Keratinocyte (primary cell): Measurements from ENCODE around the gene OR4K2. TPM values are rescaled to one million over a fixed set of nuclear protein-coding genes. Genes with fewer than 3 reads are reported as not detected.
"Not testable (repeated sequence)": the region's sequence is repeated elsewhere in the genome, so short reads cannot be mapped to it uniquely, and the experiment has no call there.

Source experiments
- DNase-seq: peaks from one replicate; pipeline ENCODE4 v3.0.0-alpha.2; 2011; ENCODE audit warnings: low read depth, missing footprints, low spot score
- FAIRE-seq: peaks from 2 replicates; lab custom pipeline; 2011; peaks lifted over from hg19 to GRCh38; lab: Jason Lieb, UNC
- H2AFZ ChIP-seq: 2 replicates; pipeline ENCODE4 v1.6.0; 2012; ENCODE audit warnings: low read length, control low read depth, inconsistent platforms; ENCODE audit not compliant: control insufficient read depth
- H3K27ac ChIP-seq: 2 replicates; pipeline ENCODE4 v1.5.1; 2011; ENCODE audit warnings: low read length; ENCODE audit not compliant: control insufficient read depth, insufficient read depth
- H3K27me3 ChIP-seq: 3 replicates; pipeline ENCODE4 v1.6.0; 2011; ENCODE audit warnings: low read length; ENCODE audit not compliant: control insufficient read depth, insufficient read depth; ENCODE audit errors: extremely low read depth
- H3K36me3 ChIP-seq, 2 experiments: 2 replicates in 1 of 2; 3 replicates in 1 of 2; pipeline ENCODE4 v1.5.1; 2011; ENCODE audit warnings: low read length in 2 of 2, mild to moderate bottlenecking in 1 of 2; ENCODE audit not compliant: control insufficient read depth in 2 of 2, insufficient read depth in 2 of 2; ENCODE audit errors: extremely low read depth in 1 of 2
- H3K4me1 ChIP-seq: 3 replicates; pipeline ENCODE4 v1.5.1; 2011; ENCODE audit warnings: low read length; ENCODE audit not compliant: control insufficient read depth, insufficient read depth; ENCODE audit errors: extremely low read depth
- H3K4me2 ChIP-seq: 3 replicates; pipeline ENCODE4 v1.6.0; 2011; ENCODE audit warnings: low read depth, low read length; ENCODE audit not compliant: control insufficient read depth, insufficient read depth; ENCODE audit errors: extremely low read depth
- H3K4me3 ChIP-seq, 3 experiments: fragments of 200-600 bp in 1 of 3; sonication (generic) in 1 of 3; 2 replicates in 2 of 3; 3 replicates in 1 of 3; pipeline ENCODE4 v1.5.1; 2011 to 2016; ENCODE audit warnings: low read length in 3 of 3, mild to moderate bottlenecking in 3 of 3, control low read depth in 2 of 3, inconsistent platforms in 1 of 3, low read depth in 1 of 3, mixed read lengths in 1 of 3, mixed run types in 1 of 3, moderate library complexity in 1 of 3; ENCODE audit not compliant: control insufficient read depth in 2 of 3, insufficient read depth in 2 of 3; ENCODE audit errors: extremely low read depth in 1 of 3
- H3K79me2 ChIP-seq: 2 replicates; pipeline ENCODE4 v1.6.0; 2012; ENCODE audit warnings: low read length; ENCODE audit not compliant: control insufficient read depth, insufficient read depth
- H3K9ac ChIP-seq: 3 replicates; pipeline ENCODE4 v1.6.0; 2011; ENCODE audit warnings: low read length; ENCODE audit not compliant: control insufficient read depth, insufficient read depth; ENCODE audit errors: extremely low read depth
- H3K9me1 ChIP-seq: 3 replicates; pipeline ENCODE4 v1.6.0; 2011; ENCODE audit warnings: low read length; ENCODE audit not compliant: control insufficient read depth, insufficient read depth; ENCODE audit errors: extremely low read depth
- H3K9me3 ChIP-seq: 2 replicates; pipeline ENCODE4 v1.5.1; 2012; ENCODE audit warnings: low read depth, low read length; ENCODE audit not compliant: control insufficient read depth
- H4K20me1 ChIP-seq: 3 replicates; pipeline ENCODE4 v1.6.0; 2011; ENCODE audit warnings: low read length; ENCODE audit not compliant: control insufficient read depth, insufficient read depth; ENCODE audit errors: extremely low read depth
- CTCF ChIP-seq, 3 experiments: IDR thresholded peaks in 1 of 3; conservative IDR thresholded peaks in 1 of 3; optimal IDR thresholded peaks in 1 of 3; 2 replicates in 2 of 3; 3 replicates in 1 of 3; pipeline versions ENCODE3 to v1.5.1; 2011; ENCODE audit warnings: low read length in 3 of 3, mild to moderate bottlenecking in 3 of 3, moderate library complexity in 2 of 3, control low read depth in 1 of 3, inconsistent platforms in 1 of 3; ENCODE audit not compliant: insufficient read depth in 2 of 3; ENCODE audit errors: extremely low read depth in 1 of 3
- EZH2 ChIP-seq: IDR thresholded peaks from one replicate; pipeline ENCODE4 v1.6.1; 2012; ENCODE audit warnings: inconsistent platforms, mild to moderate bottlenecking, low read length, moderate library complexity
- dilution Hi-C: fragments of 300-500 bp; cut with MboI; formaldehyde crosslinking; loops from one replicate; pipeline ENCODE4 v1.7.0; 2020; ENCODE audit warnings: low sequenced_read_pairs; ENCODE audit not compliant: extremely low pct_ligation_motif_present
- polyA plus RNA-seq, 5 experiments: library from polyadenylated mRNA; depleted of rRNA in 3 of 5; stranded (reverse) in 3 of 5; stranded (forward) in 1 of 5; unstranded in 1 of 5; fragments of >200 nt; gene quantifications; 1 replicate in 1 of 5; 2 replicates in 3 of 5; 3 replicates in 1 of 5; pipeline versions ENCODE4 v1.2.1 to v1.2.3, GENCODE V29; 2011 to 2012; ENCODE audit warnings: missing spikeins in 2 of 5, low read depth in 1 of 5, low replicate concordance in 1 of 5

OR4K2 gene
- polyA plus RNA-seq, 1 donor (not counting 4 experiments of a cell fraction or from before 2014, with no cell fraction given) = not detected

DNA sequence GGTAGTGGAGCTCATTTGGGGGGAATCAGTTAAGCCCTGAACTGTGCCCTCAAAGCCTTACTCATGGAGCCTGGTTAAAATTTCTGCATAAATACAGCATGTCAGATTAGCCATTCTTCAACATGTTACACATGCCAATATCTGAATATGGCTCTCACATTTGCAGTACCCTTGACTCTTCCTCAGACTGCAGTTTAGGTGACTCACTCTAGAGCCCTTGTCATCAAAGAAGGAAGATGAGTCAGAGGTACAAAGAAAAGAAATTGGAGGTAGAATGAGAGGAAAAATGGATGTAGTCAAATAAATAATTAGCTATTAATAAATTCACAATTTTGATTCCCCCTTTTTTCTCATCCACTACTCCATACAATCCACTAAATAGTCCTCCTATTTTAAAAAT, 23.6 kb upstream of the OR4K2 start:
- H3K4me1 ChIP-seq = no peaks in the 10 kb centered on the region
- FAIRE-seq (no peak), DNase-seq (no peak)
- no peak for TF ChIP-seq EZH2
- no peak for TF ChIP-seq CTCF (optimal IDR thresholded peaks at IDR 0.05 in 1 of 3, IDR thresholded peaks at IDR 0.05 in 1 of 3, conservative IDR thresholded peaks at IDR 0.05 in 1 of 3; ENCODE audit: extremely low read depth in 1 of 3, insufficient read depth in 2 of 3, low read length in 3 of 3)
- no peak overlapping the region for H3K4me2 ChIP-seq
- no peaks in the 10 kb centered on the region for H3K9me1 ChIP-seq
- H2AFZ ChIP-seq = no peak overlapping the region
- H3K4me3 ChIP-seq = no peak overlapping the region
- H3K79me2 ChIP-seq = no peaks in the 10 kb centered on the region
- no peaks in the 10 kb centered on the region for H4K20me1 ChIP-seq
- no peaks in the 10 kb centered on the region for H3K27me3 ChIP-seq
- no peak overlapping the region for H3K9ac ChIP-seq
- no peaks in the 10 kb centered on the region for H3K36me3 ChIP-seq
- dilution Hi-C loops = no loop called here
- no peak overlapping the region for H3K27ac ChIP-seq
- H3K9me3 ChIP-seq = no peaks in the 10 kb centered on the region

- H3K4me2 ChIP-seq, H3K9ac ChIP-seq, FAIRE-seq, DNase-seq, H3K4me1 ChIP-seq, H3K79me2 ChIP-seq, H3K4me3 ChIP-seq, dilution Hi-C loops, H3K9me3 ChIP-seq, H3K9me1 ChIP-seq, H2AFZ ChIP-seq, H3K27ac ChIP-seq, H3K36me3 ChIP-seq, H4K20me1 ChIP-seq, H3K27me3 ChIP-seq: not testable (repeated sequence)
These were observed 8.8 kb upstream of the OR4K2 start for GRCh38 chr14:19866061-19866669.

DNA sequence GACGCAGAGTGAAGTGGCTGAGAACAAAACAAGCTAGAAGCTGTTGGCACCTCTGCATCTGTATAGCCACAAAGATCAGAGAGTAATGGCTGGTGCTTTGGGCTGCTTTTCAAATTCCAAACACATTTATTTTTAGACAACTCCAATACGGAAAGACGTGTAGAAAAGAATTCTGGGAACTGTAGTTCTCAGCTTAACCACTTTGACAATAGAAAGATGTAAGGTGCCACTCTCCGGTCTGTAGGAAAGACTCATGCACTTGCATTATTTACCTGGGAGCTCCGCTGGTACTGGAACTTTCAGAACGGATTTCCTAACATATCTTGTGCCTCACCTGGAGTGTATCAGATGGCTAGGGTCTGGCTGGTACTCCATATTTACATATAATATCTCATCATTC, 1.8 kb upstream of the OR4K2 start:
- H3K4me3 ChIP-seq = no peak overlapping the region
- no peak for TF ChIP-seq CTCF (optimal IDR thresholded peaks at IDR 0.05 in 1 of 3, IDR thresholded peaks at IDR 0.05 in 1 of 3, conservative IDR thresholded peaks at IDR 0.05 in 1 of 3; ENCODE audit: extremely low read depth in 1 of 3, insufficient read depth in 2 of 3, low read length in 3 of 3)
- no peak for TF ChIP-seq EZH2
- H3K4me2 ChIP-seq = no peak overlapping the region
- H3K9me3 ChIP-seq = peaks cover 5% of the 10 kb centered on the region
- H3K9me1 ChIP-seq = no peaks in the 10 kb centered on the region
- DNase-seq (no peak), FAIRE-seq (no peak)
- H3K27me3 ChIP-seq = no peaks in the 10 kb centered on the region
- no peaks in the 10 kb centered on the region for H4K20me1 ChIP-seq
- H2AFZ ChIP-seq = no peak overlapping the region
- dilution Hi-C loops = no loop called here
- H3K79me2 ChIP-seq = no peaks in the 10 kb centered on the region
- no peak overlapping the region for H3K27ac ChIP-seq
- H3K9ac ChIP-seq = no peak overlapping the region
- H3K4me1 ChIP-seq = no peaks in the 10 kb centered on the region
- no peaks in the 10 kb centered on the region for H3K36me3 ChIP-seq
